Tongue (tissue), 3 donors: Measurements from ENCODE around the gene GLRX2. TPM values are rescaled to one million over a fixed set of nuclear protein-coding genes. Genes with fewer than 3 reads are reported as not detected.
"Not testable (repeated sequence)": the region's sequence is repeated elsewhere in the genome, so short reads cannot be mapped to it uniquely, and the experiment has no call there.

Experiments
- DNase-seq: peaks from one replicate; pipeline ENCODE4 v3.0.0-alpha.2; 2015
- small RNA-seq: library from RNA; depleted of rRNA; stranded (forward); fragments of <200 nt; gene quantifications from one replicate; pipeline ENCODE3, GENCODE V24; 2014; ENCODE audit warnings: low replicate concordance
- total RNA-seq: library from RNA; depleted of rRNA; stranded (reverse); fragments of >200 nt; gene quantifications from one replicate; pipeline ENCODE4 v1.2.3, GENCODE V29; 2014

Gene GLRX2
- total RNA-seq, 1 donor from 2014 or later, result 31.3 TPM

DNA sequence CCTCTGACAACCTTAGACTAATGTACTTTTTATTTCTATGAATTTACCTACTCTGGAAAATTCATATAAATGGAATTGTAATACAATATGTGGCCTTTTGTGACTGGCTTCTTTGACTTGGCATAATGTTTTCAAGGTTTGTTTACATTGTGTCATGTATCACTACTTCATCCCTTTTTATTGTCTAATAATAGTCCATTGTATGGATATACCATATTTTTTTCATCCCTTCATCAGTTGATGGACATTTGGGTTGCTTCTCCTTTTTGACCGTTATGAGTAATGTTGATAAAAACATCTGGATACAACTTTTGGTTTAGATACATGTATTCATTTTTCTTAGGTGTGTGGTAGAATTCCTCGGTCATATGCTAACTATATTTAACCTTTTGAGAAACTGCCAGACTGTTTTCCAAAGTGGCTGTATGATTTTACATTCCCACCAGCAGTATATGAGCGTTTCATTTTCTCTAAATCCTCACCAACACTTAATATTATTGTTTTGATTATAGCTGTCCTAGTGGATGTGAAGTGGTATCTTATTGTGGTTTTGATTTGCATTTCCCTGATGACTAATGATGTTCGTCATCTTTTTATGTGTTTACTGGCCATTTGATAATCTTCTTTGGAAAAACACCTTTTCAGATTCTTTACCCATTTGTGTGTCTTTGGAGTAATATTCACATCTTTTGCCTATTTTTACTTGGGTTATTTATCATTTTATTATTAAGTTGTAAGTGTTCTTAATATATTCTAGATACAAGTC lies 42.3 kb downstream of the GLRX2 start:
- no peak for DNase-seq

DNA sequence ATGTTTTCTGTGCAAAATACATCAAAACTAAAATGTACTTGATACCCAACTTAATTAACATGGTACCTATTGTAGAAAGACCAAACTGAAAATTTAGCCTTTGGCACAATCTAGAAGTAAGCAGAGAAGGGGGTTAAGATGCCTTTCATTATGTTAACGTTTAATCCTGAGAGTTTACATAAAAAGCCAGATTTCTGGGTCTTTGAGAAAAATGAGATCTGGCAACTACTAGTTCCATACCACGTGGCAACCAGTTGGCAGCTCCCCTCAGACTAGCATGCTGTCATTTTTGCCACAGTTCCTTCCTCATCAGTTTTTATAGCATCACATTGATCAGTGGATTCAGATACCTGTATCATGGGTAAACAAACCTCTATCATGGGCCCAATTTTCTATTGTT lies 44.3 kb downstream of the GLRX2 start:
- peak; percentile 36 for DNase-seq

GRCh38 chr1:193060406-193060805 lies 44.8 kb downstream of the GLRX2 start:
- peak; percentile 45 for DNase-seq

GRCh38 chr1:193060115-193060403 lies 45.2 kb downstream of the GLRX2 start:
- DNase-seq, result no peak

GRCh38 chr1:193059282-193060114 lies 45.7 kb downstream of the GLRX2 start, which contains the start of the genes RO60 and UCHL5:
Gene RO60, plus strand, starts transcription at chr1:193059612. Its CDS starts 9,443 bp downstream, at chr1:193069055.
Gene UCHL5, minus strand, starts transcription at chr1:193059360. Its CDS starts 100 bp downstream, at chr1:193059260.
- DNase-seq, result peak; percentile 99

DNA sequence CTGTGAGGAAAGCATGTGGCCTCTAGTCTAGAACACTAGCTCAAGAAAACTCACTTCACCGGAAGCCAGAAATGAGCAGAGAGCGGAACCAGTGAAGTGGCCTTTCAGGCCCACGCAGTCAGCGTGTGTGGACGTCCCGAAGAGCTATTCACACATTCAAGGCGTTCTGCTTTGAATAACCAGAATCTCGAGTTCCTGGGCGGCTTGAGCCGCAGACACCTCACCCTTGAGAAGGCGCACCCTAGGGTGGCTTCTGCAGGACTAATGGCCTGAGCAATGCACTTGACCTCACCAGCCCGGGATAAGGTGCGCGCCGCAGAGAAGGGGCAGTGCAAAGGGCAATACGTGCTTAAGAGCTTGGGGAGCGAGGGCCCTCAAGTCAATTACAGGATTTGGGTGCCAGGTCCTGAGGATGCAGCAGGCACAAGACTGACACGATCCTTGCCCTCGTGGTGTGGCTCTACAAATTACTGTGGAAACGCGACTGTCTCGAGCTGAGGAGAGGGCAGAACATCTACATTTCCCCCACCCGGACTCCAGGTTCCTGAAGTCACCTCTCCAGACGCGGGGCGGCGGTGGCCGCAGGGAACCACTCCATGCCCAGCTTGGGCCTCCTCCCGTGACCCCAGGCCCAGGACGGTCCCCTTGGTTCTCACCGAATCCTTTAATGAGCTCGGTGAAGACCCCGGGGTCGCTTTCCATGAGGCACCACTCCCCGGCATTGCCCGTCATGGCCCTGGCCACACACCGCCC lies 46.5 kb downstream of the GLRX2 start:
- DNase-seq, result peak; percentile 64

GRCh38 chr1:193054169-193054675 lies 51.0 kb downstream of the GLRX2 start:
- DNase-seq, result no peak

DNA sequence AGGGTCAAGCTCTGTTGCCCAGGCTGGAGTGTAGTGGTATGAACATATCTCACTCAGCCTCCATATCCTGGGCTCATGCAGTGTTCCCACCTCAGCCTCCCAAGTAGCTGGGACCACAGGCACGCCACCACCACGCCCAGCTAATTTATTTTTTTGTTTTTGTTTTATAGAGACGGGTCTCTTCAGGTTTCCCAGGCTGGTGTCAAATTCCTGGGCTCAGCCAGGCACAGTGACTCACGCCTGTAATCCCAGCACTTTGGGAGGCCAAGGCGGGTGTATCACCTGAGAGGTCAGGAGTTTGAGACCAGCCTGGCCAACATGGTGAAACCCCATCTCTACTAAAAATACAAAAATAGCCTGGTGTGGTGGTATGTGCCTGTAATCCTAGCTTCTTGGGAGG lies 56.3 kb downstream of the GLRX2 start:
- DNase-seq, result not testable (repeated sequence)

Small RNA genes lying within 50 kb of the gene (small RNA-seq; reads per million reads assigned to genes)
- gene MIR1278 (0.27 reads per million, percentile 47 among the genes with 10 or more reads in this experiment), gene SCARNA18B (not detected)

Other genes with a start within 250 kb of the GLRX2 start
- gene UCHL5, start 46.1 kb downstream of the GLRX2 start, total RNA-seq, result 52.4 TPM
- gene RO60, start 45.8 kb downstream of the GLRX2 start, total RNA-seq, result 134 TPM
- 48.0 TPM for gene CDC73, start 16.6 kb upstream of the GLRX2 start, total RNA-seq
- gene B3GALT2, start 81.2 kb upstream of the GLRX2 start, total RNA-seq, result 5.7 TPM